Natural killer cell (primary cell): ENCODE measurements around the gene PPP1R9A. TPM values are rescaled to one million over a fixed set of nuclear protein-coding genes. Genes with fewer than 3 reads are reported as not detected.

Experiments
- ATAC-seq, 3 donors: fragments of 150-1000 bp in 2 of 3; fragments of 200-7000 bp in 1 of 3; cut with Tn5 transposase; 1 replicate in 1 of 3; 2 replicates in 2 of 3; pipeline ENCODE4 v1.10.0; 2021; ENCODE audit warnings: mild to moderate bottlenecking in 2 of 3, moderate library complexity in 2 of 3
- DNase-seq, 2 donors: peaks; one replicate each; pipeline versions ENCODE4 v3.0.0 to v3.0.0-alpha.2; 2013 to 2021; ENCODE audit warnings: mixed read lengths in 1 of 2
- H3K27ac ChIP-seq: one replicate; pipeline ENCODE4 v1.5.1; 2013; ENCODE audit warnings: mild to moderate bottlenecking, low read length
- H3K27me3 ChIP-seq: one replicate; pipeline ENCODE4 v1.6.1; 2013; ENCODE audit warnings: low read length; ENCODE audit not compliant: control insufficient read depth, insufficient read depth
- H3K36me3 ChIP-seq: one replicate; pipeline ENCODE4 v1.6.1; 2013; ENCODE audit warnings: low read length; ENCODE audit not compliant: control insufficient read depth, insufficient read depth
- H3K4me1 ChIP-seq: one replicate; pipeline ENCODE4 v1.6.1; 2013; ENCODE audit warnings: low read length; ENCODE audit not compliant: control insufficient read depth, insufficient read depth
- H3K4me3 ChIP-seq: one replicate; pipeline ENCODE4 v1.5.1; 2013; ENCODE audit warnings: low read length
- H3K9me3 ChIP-seq: one replicate; pipeline ENCODE4 v1.6.1; 2013; ENCODE audit warnings: low read length; ENCODE audit not compliant: control insufficient read depth, insufficient read depth
- H3K27ac Mint-ChIP-seq, 2 donors: one replicate each; pipeline ENCODE4 v1.8.0; 2022; ENCODE audit warnings: mild to moderate bottlenecking in 2 of 2, mixed read lengths in 2 of 2, moderate library complexity in 1 of 2
- H3K27me3 Mint-ChIP-seq, 2 donors: one replicate each; pipeline ENCODE4 v1.8.0; 2022; ENCODE audit warnings: low read depth in 2 of 2, mixed read lengths in 2 of 2
- H3K36me3 Mint-ChIP-seq: one replicate; pipeline ENCODE4 v1.8.0; 2022; ENCODE audit warnings: mixed read lengths
- H3K4me1 Mint-ChIP-seq, 2 donors: one replicate each; pipeline ENCODE4 v1.8.0; 2022; ENCODE audit warnings: mixed read lengths in 2 of 2
- H3K4me3 Mint-ChIP-seq: one replicate; pipeline ENCODE4 v1.8.0; 2022; ENCODE audit warnings: mild to moderate bottlenecking, moderate library complexity, mixed read lengths
- H3K9me3 Mint-ChIP-seq, 2 donors: one replicate each; pipeline ENCODE4 v1.8.0; 2022; ENCODE audit warnings: mixed read lengths in 2 of 2
- WGBS: methylation state at CpG from one replicate; pipeline ENCODE4 v1.1.7; 2013; ENCODE audit warnings: missing lambda C conversion rate; ENCODE audit not compliant: insufficient coverage; 5-methylcytosine and 5-hydroxymethylcytosine counted together
- intact Hi-C: fragments of 100-400 bp; cut with micrococcal nuclease; formaldehyde crosslinking; loops from one replicate; pipeline ENCODE4 v1.14.2; 2022
- total RNA-seq, 4 donors: library from RNA; stranded (reverse); fragments of 120-200 nt in 1 of 4; gene quantifications; one replicate each; pipeline versions ENCODE4 v1.2.3 to v1.2.4, GENCODE V29; 2013 to 2022
- TF ChIP-seq, protein P1 (sequence below): fragments of 200-600 bp; IDR thresholded peaks from one replicate; pipeline ENCODE4 v1.8.0; 2022; ENCODE audit warnings: antibody characterized with exemption

The PPP1R9A gene
- total RNA-seq, 3 donors from 2014 or later (not counting 1 experiment from before 2014, with no cell fraction given) = 1.6 to 6.0 (median 2.0) TPM

DNA sequence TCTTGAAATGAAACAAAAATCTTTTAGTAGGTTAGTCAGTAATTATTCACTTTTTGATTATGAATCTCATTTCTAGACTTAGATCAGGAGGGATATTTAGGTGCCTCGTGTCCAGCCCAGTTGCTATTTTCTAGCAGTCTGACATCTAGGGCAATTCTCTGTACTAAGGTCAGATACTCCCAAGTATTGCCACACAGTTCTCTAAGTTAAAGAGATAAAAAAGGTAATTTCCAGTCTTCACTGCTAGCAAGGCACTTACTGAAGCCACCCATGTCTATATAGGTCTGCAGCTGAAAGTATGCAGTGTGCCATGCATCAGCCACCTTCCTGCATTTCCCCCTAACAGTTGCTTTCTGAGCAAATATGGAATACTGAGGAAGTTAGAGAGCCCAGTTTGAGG lies 333.5 kb downstream of the PPP1R9A start:
- Histone ChIP-seq H3K4me1 (no peaks in the 10 kb centered on the region), H3K9me3 (no peaks in the 10 kb centered on the region), H3K27me3 (no peaks in the 10 kb centered on the region), H3K36me3 (no peaks in the 10 kb centered on the region), H3K27ac (no peak overlapping the region), H3K4me3 (no peak overlapping the region)
- WGBS = no CpG with 5 or more reads among the region's 1 CpG
- Mint-ChIP-seq H3K27ac (no peak overlapping the region), H3K27me3 (no peaks in the 10 kb centered on the region), H3K4me1 (no peaks in the 10 kb centered on the region), H3K9me3 (no peaks in the 10 kb centered on the region), H3K4me3 (no peak overlapping the region), H3K36me3 (no peaks in the 10 kb centered on the region)
- intact Hi-C loops = no loop called here
- TF ChIP-seq, protein P1, sequence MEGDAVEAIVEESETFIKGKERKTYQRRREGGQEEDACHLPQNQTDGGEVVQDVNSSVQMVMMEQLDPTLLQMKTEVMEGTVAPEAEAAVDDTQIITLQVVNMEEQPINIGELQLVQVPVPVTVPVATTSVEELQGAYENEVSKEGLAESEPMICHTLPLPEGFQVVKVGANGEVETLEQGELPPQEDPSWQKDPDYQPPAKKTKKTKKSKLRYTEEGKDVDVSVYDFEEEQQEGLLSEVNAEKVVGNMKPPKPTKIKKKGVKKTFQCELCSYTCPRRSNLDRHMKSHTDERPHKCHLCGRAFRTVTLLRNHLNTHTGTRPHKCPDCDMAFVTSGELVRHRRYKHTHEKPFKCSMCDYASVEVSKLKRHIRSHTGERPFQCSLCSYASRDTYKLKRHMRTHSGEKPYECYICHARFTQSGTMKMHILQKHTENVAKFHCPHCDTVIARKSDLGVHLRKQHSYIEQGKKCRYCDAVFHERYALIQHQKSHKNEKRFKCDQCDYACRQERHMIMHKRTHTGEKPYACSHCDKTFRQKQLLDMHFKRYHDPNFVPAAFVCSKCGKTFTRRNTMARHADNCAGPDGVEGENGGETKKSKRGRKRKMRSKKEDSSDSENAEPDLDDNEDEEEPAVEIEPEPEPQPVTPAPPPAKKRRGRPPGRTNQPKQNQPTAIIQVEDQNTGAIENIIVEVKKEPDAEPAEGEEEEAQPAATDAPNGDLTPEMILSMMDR = no peak
- ATAC-seq (no peak), DNase-seq (no peak)

DNA sequence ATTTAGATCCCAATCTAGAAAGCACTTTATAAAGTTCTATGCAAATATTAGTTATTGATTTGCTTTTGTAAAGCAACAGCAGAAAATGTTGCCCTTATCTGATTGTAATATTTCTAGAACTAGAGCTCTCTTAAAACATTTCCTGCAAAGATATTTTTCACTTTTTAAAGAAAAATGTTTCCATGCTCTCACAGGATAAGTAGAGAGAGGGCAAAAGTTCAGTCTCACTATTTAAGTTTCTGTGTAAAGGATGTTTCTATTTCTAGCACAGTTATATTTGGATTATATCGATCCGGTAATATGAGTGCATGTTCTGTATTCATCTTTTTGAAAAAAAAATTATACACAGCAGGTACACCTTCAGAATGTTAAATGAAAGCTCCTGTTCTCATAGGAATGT lies 334.9 kb downstream of the PPP1R9A start:
- no CpG with 5 or more reads among the region's 2 CpGs for WGBS

DNA sequence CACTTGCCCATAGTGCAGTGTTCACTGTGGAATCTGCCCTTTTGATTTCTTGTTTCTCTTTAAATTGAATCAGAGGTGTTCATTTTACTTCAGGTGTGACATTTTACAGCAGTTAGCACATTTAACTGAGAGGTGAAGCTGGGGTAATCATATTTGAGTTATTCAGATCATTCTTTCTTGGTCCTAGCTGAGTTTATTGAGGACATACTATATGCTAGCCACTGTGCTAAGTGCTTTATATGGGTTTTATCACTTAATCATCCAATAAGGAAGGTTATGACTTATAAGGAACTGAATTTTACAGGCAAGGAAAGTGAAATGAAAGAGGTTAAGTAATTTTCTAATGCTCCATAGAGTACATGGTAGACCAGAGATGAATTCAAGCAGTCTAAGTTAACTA lies 337.2 kb downstream of the PPP1R9A start:
- Mint-ChIP-seq H3K27ac (no peak overlapping the region), H3K9me3 (no peaks in the 10 kb centered on the region), H3K4me3 (no peak overlapping the region), H3K27me3 (no peaks in the 10 kb centered on the region), H3K36me3 (no peaks in the 10 kb centered on the region), H3K4me1 (no peaks in the 10 kb centered on the region)
- intact Hi-C loops = no loop called here
- no peak overlapping the region for H3K27ac ChIP-seq
- ATAC-seq (no peak), DNase-seq (no peak)
- H3K9me3 ChIP-seq = no peaks in the 10 kb centered on the region
- TF ChIP-seq, protein P1 = no peak
- no peaks in the 10 kb centered on the region for H3K36me3 ChIP-seq
- no peaks in the 10 kb centered on the region for H3K27me3 ChIP-seq
- H3K4me3 ChIP-seq = no peak overlapping the region
- H3K4me1 ChIP-seq = no peaks in the 10 kb centered on the region

More for the DNA sequence above, 334.9 kb downstream of the PPP1R9A start:
- Mint-ChIP-seq H3K4me3 (no peak overlapping the region), H3K9me3 (no peaks in the 10 kb centered on the region), H3K27me3 (no peaks in the 10 kb centered on the region), H3K36me3 (no peaks in the 10 kb centered on the region), H3K27ac (no peak overlapping the region), H3K4me1 (no peaks in the 10 kb centered on the region)
- ATAC-seq (no peak), DNase-seq (no peak)
- Histone ChIP-seq H3K9me3 (no peaks in the 10 kb centered on the region), H3K4me3 (no peak overlapping the region), H3K4me1 (no peaks in the 10 kb centered on the region), H3K27me3 (no peaks in the 10 kb centered on the region), H3K27ac (no peak overlapping the region), H3K36me3 (no peaks in the 10 kb centered on the region)
- intact Hi-C loops = no loop called here
- TF ChIP-seq, protein P1 = no peak

DNA sequence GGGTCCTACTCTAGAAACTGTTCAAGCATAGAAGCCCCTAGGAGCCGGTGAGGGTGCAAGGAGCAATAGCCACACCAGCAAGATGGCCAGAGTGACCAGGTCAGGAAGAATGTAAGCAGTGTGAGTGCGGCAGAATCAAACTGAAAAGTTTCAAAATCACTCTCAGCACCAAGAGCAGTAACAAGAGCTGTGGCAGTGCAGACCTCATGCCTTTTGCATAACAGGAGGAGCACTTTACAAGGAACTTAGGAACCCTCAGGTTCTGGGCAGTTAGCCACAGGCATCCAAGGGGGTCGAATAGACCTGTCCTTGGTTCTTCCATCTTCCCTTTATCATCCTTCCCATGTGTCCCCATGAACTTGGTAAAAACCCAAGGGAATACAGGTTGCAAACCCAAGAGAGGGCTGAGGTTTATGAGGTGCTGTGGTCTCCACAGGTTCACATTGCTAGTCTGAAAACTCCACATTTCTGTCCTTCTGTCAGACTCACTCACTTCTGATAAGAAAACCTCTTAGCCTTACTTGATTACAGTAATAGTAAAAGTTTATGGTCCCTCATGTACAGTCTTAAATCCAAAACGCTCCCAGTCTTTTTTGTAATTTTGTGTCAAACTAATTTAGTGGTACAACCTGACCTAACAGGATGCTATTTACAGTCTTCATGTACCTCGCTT lies 338.6 kb downstream of the PPP1R9A start:
- ATAC-seq (no peak), DNase-seq (no peak)
- Histone ChIP-seq H3K4me3 (no peak overlapping the region), H3K36me3 (no peaks in the 10 kb centered on the region), H3K27me3 (no peaks in the 10 kb centered on the region), H3K9me3 (no peaks in the 10 kb centered on the region), H3K27ac (no peak overlapping the region), H3K4me1 (no peaks in the 10 kb centered on the region)
- intact Hi-C loops = loop anchor here (2.0 kb wide), 1 partner anchor 797 kb away; no protein-coding TSS in a partner anchor
- Mint-ChIP-seq H3K9me3 (no peaks in the 10 kb centered on the region), H3K4me1 (no peaks in the 10 kb centered on the region), H3K27me3 (no peaks in the 10 kb centered on the region), H3K4me3 (no peak overlapping the region), H3K36me3 (no peaks in the 10 kb centered on the region), H3K27ac (no peak overlapping the region)
- 87% methylated on average over 5 of the region's 5 CpGs for WGBS
- TF ChIP-seq, protein P1 = no peak
